ENCODE measurements around the gene SKI.
"Not testable (repeated sequence)": the region's sequence is repeated elsewhere in the genome, so short reads cannot be mapped to it uniquely, and the experiment has no call there.

SKI gene

GRCh38 chr1:2258122-2258681, 30.1 kb downstream of the SKI start:
- Histone ChIP-seq H3K9me3 (ENCODE audit: control insufficient read depth, low read length) (no peaks in the 10 kb centered on the region), H3K36me3 (ENCODE audit: control insufficient read depth, insufficient read depth, low read length) (no peaks in the 10 kb centered on the region), H3K4me3 (ENCODE audit: low read length) (no peak overlapping the region), H3K9ac (ENCODE audit: low read length) (no peak overlapping the region), H3K4me1 (ENCODE audit: control insufficient read depth, insufficient read depth, low read length) (peaks cover 10% of the 10 kb centered on the region), H3K27me3 (ENCODE audit: control insufficient read depth, insufficient read depth, low read length) (no peaks in the 10 kb centered on the region)

- Histone ChIP-seq H3K36me3 (ENCODE audit: control insufficient read depth, insufficient read depth, low read length) (no peaks in the 10 kb centered on the region), H3K9me3 (ENCODE audit: control insufficient read depth, low read length) (no peaks in the 10 kb centered on the region), H3K4me1 (ENCODE audit: control insufficient read depth, insufficient read depth, low read length) (peaks cover 10% of the 10 kb centered on the region), H3K27me3 (ENCODE audit: control insufficient read depth, insufficient read depth, low read length) (no peaks in the 10 kb centered on the region), H3K9ac (ENCODE audit: low read length) (no peak overlapping the region), H3K4me3 (ENCODE audit: low read length) (no peak overlapping the region)
Observed at GRCh38 chr1:2258996-2259395, 30.9 kb downstream of the SKI start.

- H3K9me3 ChIP-seq (ENCODE audit: control insufficient read depth, low read length): no peaks in the 10 kb centered on the region
- H3K27me3 ChIP-seq (ENCODE audit: control insufficient read depth, insufficient read depth, low read length): no peaks in the 10 kb centered on the region
- H3K4me1 ChIP-seq (ENCODE audit: control insufficient read depth, insufficient read depth, low read length): peaks cover 3% of the 10 kb centered on the region
- H3K4me3 ChIP-seq (ENCODE audit: low read length): no peak overlapping the region
- H3K9ac ChIP-seq (ENCODE audit: low read length): no peak overlapping the region
- no peaks in the 10 kb centered on the region for H3K36me3 ChIP-seq (ENCODE audit: control insufficient read depth, insufficient read depth, low read length)
Observed at GRCh38 chr1:2259668-2260402, 31.7 kb downstream of the SKI start.

GRCh38 chr1:2260470-2260869, 32.4 kb downstream of the SKI start:
- not testable (repeated sequence) for H3K9ac ChIP-seq (ENCODE audit: low read length)

DNA sequence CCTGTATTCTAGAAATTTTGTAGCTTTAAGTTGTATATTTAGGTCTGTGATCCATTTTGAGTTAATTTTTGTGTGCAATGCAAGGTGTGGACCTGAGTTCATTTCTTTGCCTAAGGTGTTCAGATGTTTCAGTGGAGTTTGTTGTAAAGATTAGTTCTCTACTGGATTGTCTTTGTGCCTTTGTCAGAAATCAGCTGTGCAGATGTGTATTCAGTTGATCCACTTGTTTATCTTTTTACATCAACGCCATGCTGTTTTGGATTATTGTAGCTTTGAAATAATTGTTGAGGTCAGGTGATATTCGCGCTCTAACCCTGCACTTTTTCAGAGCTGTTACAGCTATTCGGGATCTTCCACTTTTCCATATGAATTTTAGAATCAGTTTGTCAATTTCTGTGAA, 32.8 kb downstream of the SKI start:
- Histone ChIP-seq H3K9ac (ENCODE audit: low read length) (no peak overlapping the region), H3K36me3 (ENCODE audit: control insufficient read depth, insufficient read depth, low read length) (no peaks in the 10 kb centered on the region), H3K27me3 (ENCODE audit: control insufficient read depth, insufficient read depth, low read length) (no peaks in the 10 kb centered on the region), H3K4me3 (ENCODE audit: low read length) (no peak overlapping the region), H3K4me1 (ENCODE audit: control insufficient read depth, insufficient read depth, low read length) (no peaks in the 10 kb centered on the region), H3K9me3 (ENCODE audit: control insufficient read depth, low read length) (no peaks in the 10 kb centered on the region)

More at GRCh38 chr1:2260470-2260869, 32.4 kb downstream of the SKI start:
- H3K4me3 ChIP-seq (ENCODE audit: low read length); H3K9me3 ChIP-seq (ENCODE audit: control insufficient read depth, low read length); H3K36me3 ChIP-seq (ENCODE audit: control insufficient read depth, insufficient read depth, low read length); H3K4me1 ChIP-seq (ENCODE audit: control insufficient read depth, insufficient read depth, low read length); H3K27me3 ChIP-seq (ENCODE audit: control insufficient read depth, insufficient read depth, low read length): not testable (repeated sequence)

- H3K9me3 ChIP-seq (ENCODE audit: control insufficient read depth, low read length); H3K27me3 ChIP-seq (ENCODE audit: control insufficient read depth, insufficient read depth, low read length); H3K36me3 ChIP-seq (ENCODE audit: control insufficient read depth, insufficient read depth, low read length); H3K4me1 ChIP-seq (ENCODE audit: control insufficient read depth, insufficient read depth, low read length); H3K9ac ChIP-seq (ENCODE audit: low read length); H3K4me3 ChIP-seq (ENCODE audit: low read length): not testable (repeated sequence)
Observed at GRCh38 chr1:2261476-2262395, 33.6 kb downstream of the SKI start.

GRCh38 chr1:2266301-2266975, 38.3 kb downstream of the SKI start:
- no peak overlapping the region for H3K4me3 ChIP-seq (ENCODE audit: low read length)
- H3K27me3 ChIP-seq (ENCODE audit: control insufficient read depth, insufficient read depth, low read length): no peaks in the 10 kb centered on the region
- H3K4me1 ChIP-seq (ENCODE audit: control insufficient read depth, insufficient read depth, low read length): peaks cover 12% of the 10 kb centered on the region
- H3K9ac ChIP-seq (ENCODE audit: low read length): no peak overlapping the region
- no peaks in the 10 kb centered on the region for H3K36me3 ChIP-seq (ENCODE audit: control insufficient read depth, insufficient read depth, low read length)
- no peaks in the 10 kb centered on the region for H3K9me3 ChIP-seq (ENCODE audit: control insufficient read depth, low read length)

DNA sequence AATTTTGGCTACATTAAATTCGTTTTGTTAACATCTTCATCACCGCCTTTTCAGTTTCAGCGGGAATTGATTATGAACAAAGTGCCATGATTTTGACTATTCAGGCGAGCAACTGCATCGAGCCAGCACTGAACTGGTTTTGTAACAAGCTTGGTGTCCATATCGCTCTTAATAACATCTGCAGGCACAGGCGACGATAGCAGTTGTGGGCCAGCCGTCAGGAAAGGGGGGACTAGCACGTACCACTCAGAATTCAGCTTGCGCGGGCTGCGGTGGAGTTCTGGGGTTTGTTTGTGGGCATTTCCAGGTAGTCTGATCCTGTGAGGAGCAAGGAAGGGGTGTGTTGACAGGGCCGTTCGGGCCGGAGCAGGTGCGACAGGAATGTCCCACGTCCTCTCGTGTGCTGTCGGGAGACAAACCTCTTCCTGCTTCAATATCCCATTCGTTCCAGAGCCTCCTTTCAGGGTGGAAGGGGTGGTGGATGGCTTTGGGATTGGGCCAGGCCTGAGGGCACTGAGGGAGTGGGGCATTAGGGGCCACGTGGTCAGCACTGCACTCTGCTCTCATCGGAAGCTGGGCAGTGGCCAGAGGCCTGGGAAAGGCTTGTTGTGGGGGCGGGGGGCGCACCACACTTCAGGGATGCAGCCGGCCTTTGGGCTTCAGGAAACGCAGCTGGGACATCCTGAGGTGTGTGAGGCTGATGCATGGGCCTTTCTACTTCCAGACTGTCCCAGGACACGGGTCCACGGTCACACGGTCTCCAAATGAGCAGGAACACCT, 39.1 kb downstream of the SKI start:
- no peaks in the 10 kb centered on the region for H3K36me3 ChIP-seq (ENCODE audit: control insufficient read depth, insufficient read depth, low read length)
- peaks cover 20% of the 10 kb centered on the region for H3K4me1 ChIP-seq (ENCODE audit: control insufficient read depth, insufficient read depth, low read length)
- H3K27me3 ChIP-seq (ENCODE audit: control insufficient read depth, insufficient read depth, low read length): no peaks in the 10 kb centered on the region
- no peak overlapping the region for H3K4me3 ChIP-seq (ENCODE audit: low read length)
- no peak overlapping the region for H3K9ac ChIP-seq (ENCODE audit: low read length)
- H3K9me3 ChIP-seq (ENCODE audit: control insufficient read depth, low read length): no peaks in the 10 kb centered on the region

DNA sequence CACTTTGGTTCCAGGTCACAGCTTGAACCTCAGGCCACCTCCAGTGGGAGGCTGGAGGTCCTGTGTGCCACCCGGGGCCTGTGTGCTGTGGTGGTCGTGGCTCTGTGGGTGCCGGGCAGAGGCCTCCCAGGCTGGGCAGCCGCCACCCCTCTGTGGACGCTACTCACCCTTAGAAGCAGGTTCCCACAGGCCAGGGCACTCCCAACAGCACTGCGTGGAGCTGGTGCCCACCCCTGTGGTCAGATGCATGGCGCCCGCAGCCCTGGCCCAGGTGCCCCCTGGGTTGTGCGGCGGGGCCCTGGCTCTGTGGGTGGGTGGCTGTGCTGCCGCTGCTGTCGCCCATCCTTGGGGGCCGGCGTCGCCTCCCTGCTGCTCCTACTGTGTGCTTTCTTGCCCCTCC, 39.7 kb downstream of the SKI start:
- no peaks in the 10 kb centered on the region for H3K27me3 ChIP-seq (ENCODE audit: control insufficient read depth, insufficient read depth, low read length)
- no peaks in the 10 kb centered on the region for H3K9me3 ChIP-seq (ENCODE audit: control insufficient read depth, low read length)
- peaks cover 26% of the 10 kb centered on the region for H3K4me1 ChIP-seq (ENCODE audit: control insufficient read depth, insufficient read depth, low read length)
- no peak overlapping the region for H3K4me3 ChIP-seq (ENCODE audit: low read length)
- no peak overlapping the region for H3K9ac ChIP-seq (ENCODE audit: low read length)
- H3K36me3 ChIP-seq (ENCODE audit: control insufficient read depth, insufficient read depth, low read length): no peaks in the 10 kb centered on the region

- Histone ChIP-seq H3K9me3 (ENCODE audit: control insufficient read depth, low read length) (no peaks in the 10 kb centered on the region), H3K9ac (ENCODE audit: low read length) (no peak overlapping the region), H3K4me3 (ENCODE audit: low read length) (no peak overlapping the region), H3K36me3 (ENCODE audit: control insufficient read depth, insufficient read depth, low read length) (no peaks in the 10 kb centered on the region), H3K4me1 (ENCODE audit: control insufficient read depth, insufficient read depth, low read length) (peaks cover 31% of the 10 kb centered on the region), H3K27me3 (ENCODE audit: control insufficient read depth, insufficient read depth, low read length) (no peaks in the 10 kb centered on the region)
Observed at GRCh38 chr1:2268285-2269056, 40.4 kb downstream of the SKI start.
